K562 (cell line): ENCODE results near the gene ANAPC13. TPM values are rescaled to one million over a fixed set of nuclear protein-coding genes. Genes with fewer than 3 reads are reported as not detected.

Experiments used
- CBX8 ChIP-seq: fragments of 200-600 bp; sonication (generic); IDR thresholded peaks from 2 replicates; pipeline ENCODE4 v1.6.1; 2012; ENCODE audit warnings: borderline replicate concordance, mixed run types, low read depth, mild to moderate bottlenecking, moderate library complexity, mixed read lengths, low read length, control low read depth, inconsistent platforms; ENCODE audit not compliant: poor library complexity, severe bottlenecking; ENCODE audit errors: extremely low read depth
- EP400 ChIP-seq: fragments of 450-650 bp; IDR thresholded peaks from 2 replicates; pipeline ENCODE4 v1.6.1; 2017; ENCODE audit warnings: antibody characterized with exemption, mild to moderate bottlenecking, moderate library complexity
- HDGF ChIP-seq: fragments of 450-650 bp; IDR thresholded peaks from 2 replicates; pipeline ENCODE4 v1.6.1; 2016
- POLR2AphosphoS5 ChIP-seq: IDR thresholded peaks from 2 replicates; pipeline ENCODE4 v1.6.1; 2011; ENCODE audit warnings: mild to moderate bottlenecking, low read depth, low read length, moderate library complexity; ENCODE audit not compliant: control insufficient read depth, insufficient read depth
- polyA plus RNA-seq, 8 experiments: library from polyadenylated mRNA; depleted of rRNA in 4 of 8; stranded (reverse) in 5 of 8; unstranded in 3 of 8; fragments of >200 nt; fragmentation: Nextera tagmentation in 2 of 8; fragmentation: Illumina TruSeq in 1 of 8; extraction: Ambion mirVana in 2 of 8; extraction: Trizol in 1 of 8; gene quantifications; 2 replicates each; pipeline versions ENCODE4 v1.2.1 to v1.2.3, GENCODE V29; 2011 to 2014; ENCODE audit warnings: inconsistent platforms in 1 of 8, missing spikeins in 1 of 8
- total RNA-seq, 7 experiments: library from RNA; depleted of rRNA in 6 of 7; stranded (reverse); fragments of >200 nt in 6 of 7; fragmentation: Illumina TruSeq in 2 of 7; extraction: Trizol in 2 of 7; gene quantifications; 2 replicates each; pipeline versions ENCODE4 v1.2.1 to v1.2.3, GENCODE V29; 2011 to 2021; ENCODE audit warnings: low replicate concordance in 1 of 7
- TF ChIP-seq, protein P1 (sequence below): sonication (generic); formaldehyde crosslinking; IDR thresholded peaks from 2 replicates; pipeline ENCODE4 v1.8.0; 2023; ENCODE audit warnings: mild to moderate bottlenecking, missing genetic modification reagents
- TF ChIP-seq, protein P2 (sequence below): fragments of 450-650 bp; formaldehyde crosslinking; IDR thresholded peaks from 2 replicates; pipeline ENCODE4 v1.4.0; 2020; ENCODE audit warnings: mild to moderate bottlenecking, mixed read lengths

The ANAPC13 gene
- total and polyA plus RNA-seq, 9 of the 15 experiments (the other 6 are each of a cell fraction or from before 2014, with no cell fraction given) = 48.5 to 238 (median 68.5) TPM

DNA sequence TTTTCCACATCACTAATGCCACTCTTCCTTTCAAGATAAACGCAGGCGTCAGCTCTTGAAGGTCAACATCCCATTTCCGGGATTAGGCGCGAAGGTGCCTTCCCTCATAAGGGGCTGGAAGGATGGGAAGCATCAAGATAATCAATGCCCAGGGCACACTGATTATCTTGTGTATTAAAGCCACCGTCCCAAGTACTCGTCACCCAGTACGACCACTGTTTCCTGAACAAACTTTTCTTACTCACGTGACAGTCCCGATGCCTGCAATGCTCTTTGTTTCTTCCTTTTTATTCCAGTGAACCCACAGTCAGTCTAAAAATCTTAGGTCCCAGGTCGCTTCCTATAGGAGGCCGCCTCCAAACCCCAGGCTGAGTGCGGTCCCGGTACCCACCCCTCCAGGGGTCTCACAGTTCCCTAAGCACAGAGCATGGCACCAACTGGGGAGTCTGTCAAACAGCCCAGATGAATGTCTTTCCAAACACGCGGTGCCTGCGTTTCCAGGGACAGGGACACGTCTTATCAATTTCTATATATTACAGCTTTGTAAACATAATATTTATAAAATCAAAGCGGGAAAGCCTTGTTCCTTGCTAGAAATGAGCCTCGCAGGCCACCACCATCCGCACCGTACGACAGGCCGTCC, 589 bp downstream of the ANAPC13 start (continued):
- TF ChIP-seq, protein P1, sequence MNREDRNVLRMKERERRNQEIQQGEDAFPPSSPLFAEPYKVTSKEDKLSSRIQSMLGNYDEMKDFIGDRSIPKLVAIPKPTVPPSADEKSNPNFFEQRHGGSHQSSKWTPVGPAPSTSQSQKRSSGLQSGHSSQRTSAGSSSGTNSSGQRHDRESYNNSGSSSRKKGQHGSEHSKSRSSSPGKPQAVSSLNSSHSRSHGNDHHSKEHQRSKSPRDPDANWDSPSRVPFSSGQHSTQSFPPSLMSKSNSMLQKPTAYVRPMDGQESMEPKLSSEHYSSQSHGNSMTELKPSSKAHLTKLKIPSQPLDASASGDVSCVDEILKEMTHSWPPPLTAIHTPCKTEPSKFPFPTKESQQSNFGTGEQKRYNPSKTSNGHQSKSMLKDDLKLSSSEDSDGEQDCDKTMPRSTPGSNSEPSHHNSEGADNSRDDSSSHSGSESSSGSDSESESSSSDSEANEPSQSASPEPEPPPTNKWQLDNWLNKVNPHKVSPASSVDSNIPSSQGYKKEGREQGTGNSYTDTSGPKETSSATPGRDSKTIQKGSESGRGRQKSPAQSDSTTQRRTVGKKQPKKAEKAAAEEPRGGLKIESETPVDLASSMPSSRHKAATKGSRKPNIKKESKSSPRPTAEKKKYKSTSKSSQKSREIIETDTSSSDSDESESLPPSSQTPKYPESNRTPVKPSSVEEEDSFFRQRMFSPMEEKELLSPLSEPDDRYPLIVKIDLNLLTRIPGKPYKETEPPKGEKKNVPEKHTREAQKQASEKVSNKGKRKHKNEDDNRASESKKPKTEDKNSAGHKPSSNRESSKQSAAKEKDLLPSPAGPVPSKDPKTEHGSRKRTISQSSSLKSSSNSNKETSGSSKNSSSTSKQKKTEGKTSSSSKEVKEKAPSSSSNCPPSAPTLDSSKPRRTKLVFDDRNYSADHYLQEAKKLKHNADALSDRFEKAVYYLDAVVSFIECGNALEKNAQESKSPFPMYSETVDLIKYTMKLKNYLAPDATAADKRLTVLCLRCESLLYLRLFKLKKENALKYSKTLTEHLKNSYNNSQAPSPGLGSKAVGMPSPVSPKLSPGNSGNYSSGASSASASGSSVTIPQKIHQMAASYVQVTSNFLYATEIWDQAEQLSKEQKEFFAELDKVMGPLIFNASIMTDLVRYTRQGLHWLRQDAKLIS (CRISPR knock-in tag) = 0 out of 2 replicates have a peak, but pooled peaks have one; percentile 17
- no peak for TF ChIP-seq EP400
- TF ChIP-seq POLR2AphosphoS5 = 0 out of 2 replicates have a peak, but pooled peaks have one; percentile 24
- no peak for TF ChIP-seq HDGF
- TF ChIP-seq, protein P2, sequence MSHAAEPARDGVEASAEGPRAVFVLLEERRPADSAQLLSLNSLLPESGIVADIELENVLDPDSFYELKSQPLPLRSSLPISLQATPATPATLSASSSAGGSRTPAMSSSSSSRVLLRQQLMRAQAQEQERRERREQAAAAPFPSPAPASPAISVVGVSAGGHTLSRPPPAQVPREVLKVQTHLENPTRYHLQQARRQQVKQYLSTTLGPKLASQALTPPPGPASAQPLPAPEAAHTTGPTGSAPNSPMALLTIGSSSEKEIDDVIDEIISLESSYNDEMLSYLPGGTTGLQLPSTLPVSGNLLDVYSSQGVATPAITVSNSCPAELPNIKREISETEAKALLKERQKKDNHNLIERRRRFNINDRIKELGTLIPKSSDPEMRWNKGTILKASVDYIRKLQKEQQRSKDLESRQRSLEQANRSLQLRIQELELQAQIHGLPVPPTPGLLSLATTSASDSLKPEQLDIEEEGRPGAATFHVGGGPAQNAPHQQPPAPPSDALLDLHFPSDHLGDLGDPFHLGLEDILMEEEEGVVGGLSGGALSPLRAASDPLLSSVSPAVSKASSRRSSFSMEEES (CRISPR knock-in tag) = peak; percentile 68
- no peak for TF ChIP-seq CBX8
